ENCODE results near the gene PAXX.
A peak's percentile ranks its signal among the peaks of the same experiment; 100 is the strongest.

PAXX gene

DNA sequence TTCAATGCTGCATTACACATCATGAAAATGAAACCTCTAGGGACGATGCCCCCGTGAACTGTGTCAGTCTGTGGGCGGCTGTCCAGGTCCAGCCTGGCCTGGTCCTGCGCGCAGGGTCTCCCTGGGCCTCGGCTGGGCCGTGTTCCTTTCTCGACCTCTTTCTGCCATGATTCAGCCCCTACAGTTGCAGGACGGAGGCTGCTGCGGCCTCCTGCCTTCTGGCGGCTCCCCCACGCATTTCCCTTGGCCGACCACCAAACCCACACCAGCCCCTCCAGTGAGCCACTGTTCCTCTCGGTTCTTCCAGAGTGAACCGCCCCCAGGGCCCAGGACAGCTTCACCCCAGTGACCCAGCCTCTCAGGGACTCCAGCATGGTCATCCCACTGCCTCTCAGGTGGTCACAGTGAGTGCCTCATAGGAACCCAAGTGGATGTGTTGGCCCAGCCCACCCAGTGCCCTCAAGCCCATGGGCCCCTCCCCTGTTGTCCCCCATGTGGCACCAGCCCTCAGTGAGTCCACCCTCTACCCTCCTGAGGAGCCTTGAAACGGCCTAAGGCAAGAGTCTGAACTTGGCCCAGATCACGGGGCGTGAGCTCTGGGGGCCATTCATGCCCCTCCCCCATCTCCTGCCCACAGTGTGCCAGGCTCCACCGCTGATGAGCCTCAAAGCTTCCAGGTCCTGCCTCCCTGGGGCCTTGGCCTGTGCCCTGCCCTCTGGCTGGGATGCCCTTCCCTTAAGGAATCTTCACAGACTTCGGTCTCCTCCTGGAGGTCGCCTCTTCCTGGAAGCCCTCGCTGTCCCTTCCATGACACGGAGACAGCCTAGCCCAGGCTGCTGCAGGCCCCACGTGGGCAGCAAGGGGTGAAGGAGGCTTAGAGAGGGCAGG is 14.1 kb downstream of the PAXX start:
- DNase-seq, result no peak

DNA sequence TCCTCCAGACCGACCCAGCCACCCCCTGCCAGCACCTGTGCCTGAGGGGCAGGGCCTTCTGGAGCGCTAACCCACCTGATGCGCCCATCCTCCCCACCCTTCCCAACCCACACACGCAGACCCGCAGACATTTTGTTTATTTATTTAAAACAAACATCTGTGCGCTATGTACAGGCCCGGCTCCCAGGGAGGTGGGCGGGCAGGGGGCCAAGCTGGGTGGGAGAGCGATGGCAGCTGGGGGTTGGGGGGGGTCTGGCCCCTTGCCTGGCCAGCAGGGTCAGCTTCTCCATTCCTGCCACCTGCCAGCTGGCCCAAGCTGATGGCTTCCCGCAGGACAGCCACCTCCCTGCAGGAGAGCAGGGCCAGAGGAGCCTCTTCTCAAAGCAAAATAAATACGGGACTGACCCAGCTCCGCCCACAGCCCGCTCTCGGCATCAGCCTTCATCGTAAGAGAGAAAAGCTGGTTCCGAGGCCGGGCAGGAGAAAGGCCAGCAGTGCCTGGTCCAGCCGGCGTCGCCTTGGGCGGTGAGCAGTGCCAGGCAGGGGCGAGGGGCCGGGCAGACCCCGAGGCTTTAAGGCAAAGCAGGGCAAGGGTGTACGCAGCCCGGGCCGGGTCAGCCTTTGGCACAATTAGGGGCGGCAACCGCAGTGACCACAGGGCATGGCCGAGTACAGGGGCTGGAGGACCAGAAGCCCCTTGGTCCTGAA is 15.0 kb downstream of the PAXX start:
- DNase-seq, result peak; percentile 38

DNA sequence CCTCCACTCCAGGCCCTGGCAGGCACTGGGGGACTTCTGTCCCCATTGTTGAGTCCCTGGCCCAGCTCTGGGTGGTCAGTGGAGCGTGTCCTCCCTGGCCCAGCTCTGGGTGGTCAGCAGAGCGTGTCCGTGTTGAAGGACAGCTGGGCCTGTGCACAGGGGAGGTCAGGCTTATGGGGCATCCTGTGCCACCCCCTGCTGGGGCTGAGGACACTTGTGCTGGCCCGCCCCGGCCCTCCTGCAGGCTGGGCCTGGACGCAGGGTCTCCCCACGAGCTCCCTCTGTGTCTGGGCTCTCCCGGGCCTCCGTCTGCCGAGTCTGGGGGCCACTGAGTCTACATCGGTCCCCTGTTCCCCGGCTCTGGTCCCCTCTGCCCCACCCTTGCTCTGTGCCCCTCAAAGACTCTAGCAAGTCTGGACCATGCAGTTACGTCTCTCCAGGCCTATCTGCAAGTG is 15.6 kb downstream of the PAXX start:
- DNase-seq, result no peak

DNA sequence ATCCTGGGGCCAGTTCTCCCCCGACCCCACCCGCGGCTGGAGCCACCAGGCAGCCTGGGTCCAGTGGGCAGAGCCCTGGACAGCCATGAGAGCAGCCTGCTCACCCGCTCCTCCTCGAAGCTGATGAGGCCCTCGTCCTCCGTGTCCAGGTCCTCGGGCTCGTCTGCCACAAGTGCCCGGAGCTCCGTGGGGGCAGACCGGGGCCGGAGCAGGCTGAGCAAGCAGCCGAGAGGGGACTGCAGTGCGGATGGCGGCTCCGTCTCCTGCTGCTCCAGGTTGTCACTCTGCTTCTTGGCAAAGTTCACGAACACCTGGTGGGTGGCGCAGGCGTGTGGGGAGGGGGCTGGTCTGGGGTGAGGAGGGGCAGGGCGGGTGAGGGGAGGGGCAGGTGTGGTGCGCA is 16.1 kb downstream of the PAXX start:
- no peak for DNase-seq

DNA sequence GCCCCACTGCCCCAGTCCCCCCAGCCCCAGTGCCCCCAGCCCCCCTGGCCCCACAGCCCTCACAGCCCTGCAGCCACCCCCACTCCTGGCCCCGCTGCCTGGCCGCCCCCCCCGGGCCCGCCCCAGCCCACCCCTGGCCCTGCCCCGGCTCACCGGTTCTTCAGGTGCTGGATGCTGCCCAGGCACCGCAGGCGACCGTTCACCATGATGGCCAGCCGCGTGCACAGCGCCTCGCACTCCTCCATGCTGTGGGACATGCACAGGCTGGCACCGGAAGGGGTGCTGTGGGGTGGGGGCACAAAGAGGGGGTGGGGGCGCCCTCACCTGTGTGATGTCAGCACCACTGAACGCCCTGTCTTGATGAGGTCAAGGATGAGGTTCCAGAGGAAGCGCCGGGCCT is 17.0 kb downstream of the PAXX start:
- no peak for DNase-seq

DNA sequence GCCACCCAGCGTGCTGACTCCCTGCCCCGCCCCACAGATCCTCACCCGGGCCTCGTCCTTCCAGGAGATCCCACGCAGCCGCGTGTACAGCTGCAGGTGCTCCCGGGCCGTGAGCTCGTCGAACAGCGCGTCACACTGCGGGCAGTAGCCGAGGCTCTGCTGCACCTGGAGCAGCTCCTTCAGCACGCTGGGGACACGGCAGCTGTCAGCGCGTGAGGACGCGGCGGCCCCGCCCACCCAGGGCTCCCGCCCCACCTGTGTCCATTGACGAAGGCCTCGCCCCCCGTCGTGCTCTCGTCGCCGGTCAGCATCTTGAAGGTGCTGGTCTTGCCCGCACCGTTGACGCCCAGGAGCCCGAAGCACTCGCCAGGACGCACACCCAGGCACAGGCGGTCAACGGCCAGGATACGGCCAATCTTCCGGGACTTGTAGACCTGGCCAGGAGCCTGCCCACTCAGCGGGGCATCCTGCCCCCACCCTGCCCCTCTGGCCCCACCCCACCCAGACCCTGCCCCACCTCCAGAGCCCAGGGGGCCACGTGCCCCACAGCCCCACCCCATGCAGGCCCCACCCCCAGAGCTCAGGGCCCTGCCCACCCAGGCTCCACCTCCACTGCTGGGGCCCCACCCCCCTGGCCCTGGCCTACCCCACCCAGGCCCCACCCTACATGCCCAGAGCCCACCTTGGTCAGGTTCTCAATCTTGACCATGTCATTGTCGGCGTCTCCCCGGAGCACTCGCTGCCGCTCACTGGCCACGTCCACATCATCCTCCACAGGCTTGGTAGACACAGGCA is 17.9 kb downstream of the PAXX start:
- no peak for DNase-seq

DNA sequence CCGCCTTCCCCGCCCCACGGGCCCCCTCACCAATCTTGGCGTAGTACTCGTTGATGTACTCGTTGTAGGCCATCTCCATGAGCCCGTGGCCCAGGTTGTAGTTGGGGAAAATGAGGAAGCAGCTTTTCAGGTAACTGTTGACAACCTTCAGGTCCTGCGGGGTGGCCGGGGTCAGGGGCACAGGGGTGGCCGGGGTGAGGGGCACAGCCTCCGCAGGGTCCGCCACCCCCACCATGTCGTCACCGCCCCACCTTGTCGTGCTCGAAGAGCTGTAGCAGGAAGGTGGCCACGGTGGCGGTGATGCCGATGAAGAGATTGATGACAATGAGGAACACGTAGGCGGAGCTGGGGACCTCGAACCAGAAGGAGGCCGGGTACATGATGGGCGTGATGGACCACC is 18.9 kb downstream of the PAXX start:
- no peak for DNase-seq

DNA sequence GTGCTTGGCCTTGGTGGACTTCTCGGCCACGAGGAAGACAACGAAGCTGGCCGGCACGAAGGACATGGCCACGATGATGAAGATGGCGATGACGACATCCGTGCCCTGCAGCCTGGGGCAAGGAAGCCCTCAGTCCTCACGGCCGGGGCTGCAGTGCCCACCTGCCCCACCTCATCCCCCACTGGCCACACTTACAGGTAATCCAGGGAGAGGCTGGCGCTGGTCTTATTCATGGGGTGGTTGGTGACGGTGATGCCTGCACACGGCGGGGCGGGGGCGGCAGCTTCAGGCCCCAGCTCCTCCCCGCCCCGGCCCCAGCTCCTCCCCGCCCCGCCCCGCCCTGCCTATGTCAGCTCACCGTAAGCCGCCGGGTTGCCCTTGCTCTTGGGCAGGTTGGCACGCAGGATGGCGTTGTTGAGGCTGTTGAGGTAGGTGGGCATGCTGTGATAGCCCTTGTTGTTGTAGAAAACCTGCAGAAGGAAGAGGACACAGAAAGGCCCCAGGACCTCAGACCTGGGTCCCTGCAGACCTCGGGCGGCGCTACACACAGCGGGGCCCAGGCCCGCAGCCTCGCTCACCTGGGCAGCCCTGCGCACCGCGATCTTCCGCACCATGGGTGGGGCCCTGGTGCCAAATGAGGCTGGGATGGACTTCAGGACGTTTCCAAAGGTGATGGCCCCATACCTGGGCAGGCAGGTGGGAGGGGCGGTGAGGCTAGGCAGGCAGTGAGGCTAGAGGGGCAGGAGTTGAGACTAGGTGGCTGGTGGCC is 19.9 kb downstream of the PAXX start:
- no peak for DNase-seq

DNA sequence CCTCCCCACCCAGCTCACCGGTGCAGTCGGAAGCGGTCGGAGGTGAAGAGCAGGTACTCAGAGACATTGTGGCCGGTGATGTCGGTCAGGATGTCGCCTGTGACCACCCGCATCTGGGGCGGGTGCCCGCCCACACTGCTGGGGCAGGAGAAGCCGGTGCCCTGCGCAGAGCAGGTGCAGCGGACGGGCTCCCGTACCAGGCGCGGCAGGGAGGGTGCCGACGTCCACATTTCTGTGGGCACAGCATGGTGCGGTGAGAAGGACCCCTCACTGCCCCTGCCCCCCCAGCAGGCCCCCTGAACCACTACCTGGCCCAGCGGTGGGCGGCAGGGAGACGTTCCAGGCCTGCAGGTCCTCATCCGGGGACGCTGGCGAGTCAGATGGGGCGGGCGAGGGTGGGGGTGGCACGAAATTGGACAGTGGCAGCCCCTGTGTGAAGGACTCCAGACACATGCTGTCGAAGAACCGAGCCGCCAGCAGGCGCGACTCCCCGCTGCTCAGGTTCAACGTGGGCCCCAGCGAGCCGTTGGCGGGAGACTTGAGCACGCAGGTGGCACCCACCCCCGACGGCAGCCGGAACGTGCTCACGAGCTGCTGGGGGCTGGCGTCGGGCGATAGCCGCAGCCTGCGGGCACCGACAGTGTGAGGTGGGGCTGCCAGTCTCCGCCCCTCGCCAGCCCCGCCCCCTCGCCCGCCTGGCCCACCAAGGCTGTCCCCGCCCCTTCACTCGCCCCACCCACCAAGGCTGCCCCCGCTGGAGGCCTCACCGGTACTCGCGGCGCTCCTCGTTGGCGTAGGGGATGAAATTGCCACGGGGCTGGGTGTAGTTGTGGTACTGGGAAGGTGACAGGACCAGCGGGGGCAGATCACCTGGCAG is 20.7 kb downstream of the PAXX start:
- DNase-seq, result no peak

DNA sequence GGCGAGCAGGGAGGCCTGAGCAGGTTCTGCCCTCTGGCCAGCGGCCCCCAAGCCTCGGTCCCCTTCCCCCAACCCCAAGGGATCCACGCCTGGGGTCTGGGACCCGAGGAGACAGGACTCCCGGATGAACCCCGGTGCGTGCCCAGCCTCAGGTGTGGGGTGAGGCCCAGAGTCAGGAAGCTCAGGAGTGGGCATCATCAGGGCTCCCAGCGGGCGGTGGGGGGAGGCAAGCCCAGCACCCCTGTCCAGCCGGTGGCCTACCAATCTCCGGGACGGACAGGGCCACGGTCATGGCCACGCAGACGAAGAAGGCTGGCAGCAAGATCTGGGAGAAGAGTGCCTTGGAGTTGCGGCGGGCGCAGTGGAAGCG is 21.3 kb downstream of the PAXX start:
- DNase-seq, result no peak

DNA sequence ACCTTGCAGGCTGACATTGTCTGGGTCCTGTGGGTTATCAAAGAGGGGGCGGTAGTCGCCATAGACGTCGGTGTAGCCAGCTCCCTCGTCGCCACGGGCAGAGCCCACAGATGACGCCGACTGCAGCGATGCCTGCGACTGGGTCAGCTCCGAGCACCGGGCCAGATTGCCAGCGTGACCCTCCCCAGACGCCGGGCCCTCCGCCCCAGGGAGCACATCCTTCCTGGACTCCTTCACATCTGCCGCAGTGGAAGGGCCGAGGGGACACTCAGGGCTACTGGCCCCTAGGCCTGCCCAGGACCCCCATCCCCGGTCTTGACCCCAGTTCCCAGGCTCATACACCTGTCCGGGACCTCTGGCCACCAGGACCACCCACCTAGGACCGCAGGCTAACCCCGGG is 21.9 kb downstream of the PAXX start:
- no peak for DNase-seq

DNA sequence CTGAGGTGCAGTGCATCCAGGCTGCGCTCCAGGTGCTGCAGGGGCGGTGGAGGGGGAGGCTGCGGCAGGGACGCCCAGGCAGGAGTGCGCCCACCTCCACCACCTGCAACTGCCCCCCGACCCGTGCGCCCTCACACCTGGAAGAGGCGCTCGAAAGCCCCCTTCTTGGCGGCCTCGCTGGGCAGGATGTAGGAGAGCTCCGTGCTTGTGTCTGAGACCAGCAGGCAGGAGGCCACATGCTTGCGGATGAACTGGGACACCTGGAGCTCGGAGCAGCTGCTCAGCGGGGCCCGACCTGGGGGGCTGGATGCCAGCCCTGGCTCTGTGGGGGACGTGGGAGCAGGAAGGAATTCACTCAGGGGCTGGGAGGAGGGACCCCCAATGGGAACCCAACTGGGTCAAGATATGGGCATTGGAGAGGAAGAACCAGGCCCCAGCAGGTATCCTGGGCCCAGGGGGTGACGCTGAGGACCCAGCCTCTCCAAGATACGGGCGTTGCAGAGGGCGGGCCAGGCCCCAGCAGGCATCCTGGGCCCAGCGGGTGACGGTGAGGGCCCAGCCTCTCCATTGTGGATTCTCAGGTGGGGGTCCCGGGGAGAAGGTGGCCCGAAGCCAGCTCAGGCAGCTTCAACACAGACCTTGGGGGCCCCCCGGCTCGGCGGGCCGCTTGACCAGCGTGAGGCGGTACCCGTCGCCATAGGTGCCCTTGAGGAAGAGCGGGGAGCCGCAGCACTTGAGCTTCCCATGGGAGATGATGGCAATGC is 22.7 kb downstream of the PAXX start:
- no peak for DNase-seq

DNA sequence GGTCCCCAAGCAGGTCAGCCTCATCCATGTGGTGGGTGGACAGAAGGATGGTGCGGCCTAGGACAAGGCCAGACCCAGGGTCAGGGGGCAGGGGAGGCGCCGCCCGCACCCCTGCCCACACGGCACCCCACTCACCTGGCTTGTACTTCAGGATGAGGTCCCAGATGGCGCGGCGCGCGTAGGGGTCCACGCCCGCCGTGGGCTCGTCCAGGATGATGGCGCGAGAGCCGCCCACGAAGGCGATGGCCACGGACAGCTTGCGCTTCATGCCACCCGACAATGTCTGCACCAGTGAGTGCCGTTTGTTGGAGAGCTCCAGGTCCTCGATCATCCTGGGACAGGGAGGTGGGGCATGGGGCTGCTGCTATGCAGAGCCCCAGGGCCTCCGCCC is 23.3 kb downstream of the PAXX start:
- no peak for DNase-seq

DNA sequence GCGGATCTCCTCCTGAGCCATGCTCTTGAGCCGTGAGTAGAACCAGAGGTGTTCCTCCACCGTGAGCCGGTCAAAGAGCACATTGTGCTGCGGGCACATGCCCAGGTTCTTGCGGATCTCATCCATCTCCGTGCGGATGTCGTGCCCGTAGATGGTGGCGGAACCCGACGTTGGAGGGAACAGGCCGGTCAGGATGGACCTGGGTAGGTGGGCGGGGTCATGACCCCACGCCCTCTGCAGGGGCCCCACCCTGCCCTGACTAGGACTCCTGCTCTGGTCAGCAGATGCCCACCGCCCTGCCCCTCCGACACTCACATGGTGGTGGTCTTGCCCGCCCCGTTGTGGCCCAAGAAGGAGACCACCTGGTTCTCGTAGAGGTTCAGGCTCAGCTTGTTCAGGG is 23.8 kb downstream of the PAXX start:
- no peak for DNase-seq

DNA sequence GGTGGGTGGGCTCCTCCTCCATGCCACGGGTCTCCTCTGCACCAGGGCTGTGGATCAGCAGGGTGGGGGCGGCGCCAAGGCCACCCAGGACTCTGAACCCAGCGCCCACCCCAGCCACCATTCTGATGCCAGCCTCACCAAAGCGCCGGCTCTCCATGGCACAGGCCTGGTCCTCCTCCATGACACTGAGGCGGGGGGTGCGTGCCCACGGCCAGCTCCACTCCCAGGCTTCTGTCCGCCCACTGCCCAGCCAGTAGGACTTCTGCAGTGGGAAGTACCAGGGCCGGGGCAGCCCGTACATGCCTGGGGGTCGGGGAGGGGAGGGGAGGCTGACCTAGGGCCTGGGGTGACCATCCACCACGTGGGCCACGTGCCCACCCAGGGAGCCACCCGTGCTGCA is 24.2 kb downstream of the PAXX start:
- no peak for DNase-seq

DNA sequence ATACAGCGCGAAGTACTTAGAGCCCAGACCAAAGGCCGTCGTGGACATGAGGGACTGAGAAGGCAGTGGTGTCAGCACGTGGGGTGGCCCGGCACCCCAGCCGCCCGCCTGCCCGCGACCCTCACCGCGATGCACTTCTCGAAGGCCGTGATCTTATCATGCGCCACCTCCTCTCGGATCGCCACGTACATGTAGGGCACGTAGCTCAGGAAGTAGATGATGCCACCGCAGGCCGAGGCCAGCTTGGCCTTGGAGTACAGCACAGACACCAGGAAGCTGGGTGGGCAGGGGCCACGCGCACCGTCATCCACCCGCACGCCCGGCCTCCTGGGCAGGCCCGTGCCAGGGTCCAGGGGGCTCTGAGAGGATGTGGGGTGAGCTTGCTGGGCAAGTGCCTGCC is 24.8 kb downstream of the PAXX start:
- DNase-seq, result no peak

DNA sequence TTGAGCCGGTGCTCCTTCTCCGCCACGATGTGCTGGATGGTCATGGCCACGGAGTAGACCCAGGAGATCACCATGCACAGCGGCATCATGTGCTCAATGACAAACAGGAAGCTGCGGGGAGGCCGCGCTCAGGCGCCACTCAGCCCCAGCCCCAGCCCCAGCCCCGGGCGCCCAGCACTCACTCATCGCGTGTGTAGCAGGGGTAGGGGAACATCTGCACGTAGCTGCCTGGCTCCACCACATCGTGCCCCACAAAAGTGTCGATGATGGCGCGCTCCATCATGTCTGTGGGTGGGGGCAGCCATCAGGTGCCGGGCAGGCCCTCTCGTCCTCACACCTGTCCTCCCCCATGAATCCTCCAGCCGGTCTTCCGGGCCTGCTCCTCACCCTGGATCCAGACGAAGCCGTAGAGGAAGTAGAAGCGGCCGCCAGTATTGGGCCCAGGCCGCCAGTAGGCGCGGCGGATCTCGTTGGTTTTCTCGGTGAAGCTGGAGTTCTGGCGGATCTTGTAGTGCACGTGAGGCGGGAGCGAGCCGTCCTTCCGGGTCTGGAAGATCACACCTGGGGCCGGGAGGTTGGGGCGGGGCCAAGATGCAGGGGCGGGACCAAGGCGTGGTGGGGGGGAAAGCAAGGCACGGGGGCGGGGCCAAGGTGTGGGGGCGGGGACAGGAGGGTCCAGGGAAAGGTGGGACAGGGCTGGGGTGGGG is 25.7 kb downstream of the PAXX start:
- no peak for DNase-seq

DNA sequence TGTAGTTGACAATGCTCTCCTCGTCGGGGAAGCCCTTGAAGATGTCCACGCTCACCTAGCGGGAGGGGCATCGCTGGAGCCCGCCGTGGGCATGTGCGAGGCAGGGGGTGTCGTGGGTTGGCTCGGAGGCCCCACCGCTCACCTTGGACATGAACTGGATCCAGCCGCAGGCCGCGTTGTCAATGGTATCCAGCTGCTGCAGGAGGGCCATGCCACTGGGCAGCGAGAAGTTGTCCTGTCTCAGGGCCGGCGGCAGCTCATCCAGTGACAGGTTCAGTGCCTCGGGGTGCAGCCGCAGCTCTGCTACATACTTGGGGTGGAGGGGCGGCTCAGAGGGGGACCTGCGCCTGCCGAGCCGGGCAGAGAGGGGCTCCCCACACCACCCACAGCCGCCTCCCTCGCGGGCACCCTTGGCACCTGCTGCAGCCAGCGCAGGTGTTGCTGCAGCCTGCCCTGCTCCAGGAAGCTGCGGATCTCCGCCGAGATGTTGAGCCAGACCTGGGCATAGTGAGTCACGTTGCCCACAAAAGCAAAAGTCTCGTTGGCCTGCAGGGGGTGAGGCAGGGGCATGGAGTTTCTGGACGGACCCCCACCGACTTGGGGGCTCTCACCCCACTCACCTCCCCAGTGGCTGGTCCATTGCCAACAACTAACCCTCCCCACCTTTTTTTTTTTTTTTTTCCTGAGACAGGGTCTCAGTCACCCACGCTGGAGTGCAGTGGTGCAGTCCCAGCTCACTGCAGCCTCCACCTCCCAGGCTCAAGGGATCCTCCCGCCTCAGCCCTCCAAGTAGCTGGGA is 26.7 kb downstream of the PAXX start:
- DNase-seq, result no peak

DNA sequence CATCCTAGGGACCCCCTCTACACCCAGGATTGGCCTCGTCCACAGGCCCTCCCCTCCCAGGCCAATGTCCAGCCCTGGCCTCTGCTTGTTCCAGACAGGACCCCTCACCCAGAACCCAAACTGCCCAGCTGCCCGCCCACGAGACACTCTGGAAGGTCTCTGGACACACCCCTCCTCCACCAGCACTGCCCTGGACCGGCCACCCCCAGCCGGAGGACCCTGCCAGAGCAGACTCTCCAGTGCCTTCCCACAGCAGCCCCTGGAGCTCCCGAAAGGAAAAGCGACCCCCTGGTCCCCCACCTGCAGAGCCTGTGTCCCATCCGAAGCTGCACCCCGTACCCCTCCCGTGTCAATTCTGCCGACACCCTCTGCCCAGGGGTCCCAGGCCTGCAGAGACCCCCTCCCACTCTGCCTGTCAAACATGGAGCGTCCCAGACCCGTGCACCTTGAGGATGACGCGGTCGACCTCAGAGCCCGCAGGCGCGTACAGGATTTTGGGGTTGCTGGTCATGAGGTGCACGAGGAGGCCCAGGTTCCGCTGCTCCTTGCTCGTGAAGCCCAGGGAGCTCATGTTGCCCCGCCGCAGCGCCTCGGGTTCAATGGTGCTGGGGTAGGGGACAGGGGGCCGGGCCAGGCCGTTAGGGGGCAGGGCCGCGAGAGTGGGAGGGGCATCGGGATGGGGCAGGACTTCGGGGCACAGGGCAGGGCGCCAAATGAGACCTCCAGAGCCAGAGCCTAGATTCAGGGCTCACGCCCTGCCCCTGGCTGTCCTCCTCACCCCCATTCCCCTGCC is 27.9 kb downstream of the PAXX start:
- DNase-seq, result no peak
